ENCODE measurements around the gene CFAP221. TPM values are rescaled to one million over a fixed set of nuclear protein-coding genes. Genes with fewer than 3 reads are reported as not detected.

Gene CFAP221
- total RNA-seq, 1 donor from 2014 or later = not detected

GRCh38 chr2:119704670-119705120 lies 160.4 kb downstream of the CFAP221 start:
- no peaks in the 10 kb centered on the region for H3K4me1 Mint-ChIP-seq (ENCODE audit: unreplicated experiment)
- H3K4me3 Mint-ChIP-seq (ENCODE audit: unreplicated experiment) = no peak overlapping the region
- no peak for DNase-seq (ENCODE audit: extremely low spot score, unreplicated experiment)
- H3K27ac Mint-ChIP-seq (ENCODE audit: unreplicated experiment) = no peak overlapping the region
- no peak for TF ChIP-seq CTCF (IDR thresholded peaks at IDR 0.05)
- H3K9me3 Mint-ChIP-seq (ENCODE audit: unreplicated experiment) = no peaks in the 10 kb centered on the region
- peaks cover 20% of the 10 kb centered on the region for H3K27me3 Mint-ChIP-seq (ENCODE audit: unreplicated experiment)
- no peaks in the 10 kb centered on the region for H3K36me3 Mint-ChIP-seq (ENCODE audit: unreplicated experiment)

DNA sequence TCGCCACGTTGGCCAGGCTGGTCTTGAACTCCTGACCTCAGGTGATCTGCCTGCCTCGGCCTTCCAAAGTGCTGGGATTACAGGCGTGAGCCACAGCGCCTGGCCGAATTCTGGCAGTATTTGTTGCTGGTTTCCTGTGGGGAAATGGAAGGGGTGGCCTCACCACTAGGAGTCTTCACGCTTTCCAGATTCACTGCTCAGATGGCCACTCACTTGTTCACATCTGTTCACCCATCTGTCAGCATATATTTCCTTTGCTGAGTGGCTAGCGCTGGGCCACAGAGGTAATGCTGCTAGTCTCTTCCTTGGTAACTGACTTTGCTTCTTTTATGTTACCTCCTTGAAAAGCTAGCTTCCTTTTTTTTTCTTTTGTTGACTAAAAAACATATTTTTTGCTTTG lies 162.0 kb downstream of the CFAP221 start:
- peaks cover 10% of the 10 kb centered on the region for H3K27me3 Mint-ChIP-seq (ENCODE audit: unreplicated experiment)
- no peaks in the 10 kb centered on the region for H3K9me3 Mint-ChIP-seq (ENCODE audit: unreplicated experiment)
- no peak for DNase-seq (ENCODE audit: extremely low spot score, unreplicated experiment)
- H3K36me3 Mint-ChIP-seq (ENCODE audit: unreplicated experiment) = no peaks in the 10 kb centered on the region
- H3K27ac Mint-ChIP-seq (ENCODE audit: unreplicated experiment) = no peak overlapping the region
- TF ChIP-seq CTCF (IDR thresholded peaks at IDR 0.05) = no peak
- H3K4me3 Mint-ChIP-seq (ENCODE audit: unreplicated experiment) = no peak overlapping the region
- no peaks in the 10 kb centered on the region for H3K4me1 Mint-ChIP-seq (ENCODE audit: unreplicated experiment)

Other genes with a start within 250 kb of the CFAP221 start
- gene C2orf76, start 177.6 kb upstream of the CFAP221 start, total RNA-seq = 11.1 and 11.5 TPM in 2 replicates
- 57.7 and 59.2 TPM in 2 replicates for gene DBI, start 177.5 kb upstream of the CFAP221 start, total RNA-seq
- 0.21 and 0.40 TPM in 2 replicates for gene TMEM37, start 112.6 kb upstream of the CFAP221 start, total RNA-seq
- not detected in 2 replicates for gene SCTR, start 20.0 kb upstream of the CFAP221 start, total RNA-seq
- gene TMEM177, start 134.8 kb downstream of the CFAP221 start, total RNA-seq = 7.4 and 7.6 TPM in 2 replicates
- gene PTPN4, start 215.5 kb downstream of the CFAP221 start, total RNA-seq = 18.3 and 21.4 TPM in 2 replicates